GM12878 (cell line): ENCODE results near the gene PKD1L1. TPM values are rescaled to one million over a fixed set of nuclear protein-coding genes. Genes with fewer than 3 reads are reported as not detected.
A peak's percentile ranks its signal among the peaks of the same experiment; 100 is the strongest.

Experiments used
- ATAC-seq: fragments of 200-7000 bp; cut with Tn5 transposase; 3 replicates; pipeline ENCODE4 v1.9.1; 2020; ENCODE audit warnings: mild to moderate bottlenecking, moderate library complexity
- BruUV-seq: library from RNA; stranded (reverse); fragments of 400-500 nt; replicated peaks from 2 replicates; lab custom pipeline; 2021; lab: Mats Ljungman, UMichigan
- CTCF ChIA-PET: fragments of 300-600 bp; sonication (Branson Sonifier 250); formaldehyde crosslinking; extraction: SDS; loops from one replicate; lab custom pipeline; 2021; ENCODE audit warnings: inconsistent platforms; lab: Yijun Ruan, JAX
- POLR2A ChIA-PET: fragments of 350-600 bp; formaldehyde crosslinking; extraction: SDS; loops from one replicate; lab custom pipeline; 2021; ENCODE audit warnings: inconsistent platforms; lab: Charles Lee
- RAD21 ChIA-PET: fragments of 300-600 bp; sonication (Branson Sonifier 250); formaldehyde crosslinking; loops from one replicate; lab custom pipeline; 2023; ENCODE audit warnings: antibody characterized with exemption; ENCODE audit not compliant: unreplicated experiment; lab: Charles Lee
- SMC1A ChIA-PET: fragments of 300-600 bp; sonication (Branson Sonifier 250); formaldehyde crosslinking; loops from one replicate; lab custom pipeline; 2023; ENCODE audit not compliant: unreplicated experiment, uncharacterized antibody; lab: Charles Lee
- DNase-seq: peaks from one replicate; pipeline ENCODE4 v3.0.0-alpha.2; 2011; ENCODE audit warnings: low read depth, low spot score
- FAIRE-seq: peaks from 3 replicates; lab custom pipeline; 2011; peaks lifted over from hg19 to GRCh38; lab: Jason Lieb, UNC
- H2AFZ ChIP-seq: 2 replicates; pipeline ENCODE4 v1.6.0; 2011; ENCODE audit warnings: low read depth, low read length, control low read depth; ENCODE audit not compliant: control insufficient read depth
- H3K27ac ChIP-seq: 2 replicates; pipeline ENCODE4 v1.5.1; 2011; ENCODE audit warnings: control low read depth; ENCODE audit not compliant: control insufficient read depth, insufficient read depth
- H3K27me3 ChIP-seq, 2 experiments: replicated peaks in 1 of 2; 2 replicates each; pipeline versions ENCODE4 v1.6.0 to v1.6.1; 2011; ENCODE audit warnings: low read length in 1 of 2; ENCODE audit not compliant: control insufficient read depth in 2 of 2, insufficient read depth in 2 of 2
- H3K36me3 ChIP-seq, 2 experiments: 2 replicates each; pipeline ENCODE4 v1.5.1; 2011; ENCODE audit warnings: low read length in 1 of 2; ENCODE audit not compliant: control insufficient read depth in 2 of 2, insufficient read depth in 2 of 2
- H3K4me1 ChIP-seq: 2 replicates; pipeline ENCODE4 v1.6.1; 2011; ENCODE audit warnings: mild to moderate bottlenecking, low read length, moderate library complexity, mixed read lengths; ENCODE audit not compliant: control insufficient read depth, insufficient read depth
- H3K4me2 ChIP-seq: 2 replicates; pipeline ENCODE4 v1.6.0; 2011; ENCODE audit warnings: control low read depth; ENCODE audit not compliant: control insufficient read depth, insufficient read depth
- H3K4me3 ChIP-seq: fragments of 200-600 bp; sonication (generic); 2 replicates; pipeline ENCODE4 v1.5.1; 2016
- H3K79me2 ChIP-seq: 2 replicates; pipeline ENCODE4 v1.6.0; 2011; ENCODE audit warnings: low read length; ENCODE audit not compliant: control insufficient read depth, insufficient read depth
- H3K9ac ChIP-seq: 2 replicates; pipeline ENCODE4 v1.8.0; 2011; ENCODE audit warnings: low read length, control low read depth, mixed read lengths; ENCODE audit not compliant: control insufficient read depth, insufficient read depth
- H3K9me3 ChIP-seq: replicated peaks from 3 replicates; pipeline ENCODE4 v1.5.1; 2011; ENCODE audit warnings: mild to moderate bottlenecking, low read length; ENCODE audit not compliant: control insufficient read depth, insufficient read depth
- H4K20me1 ChIP-seq: 2 replicates; pipeline ENCODE4 v1.6.0; 2011; ENCODE audit not compliant: control insufficient read depth, insufficient read depth
- BCL3 ChIP-seq: IDR thresholded peaks from 2 replicates; pipeline ENCODE4 v1.6.1; 2011; ENCODE audit warnings: borderline replicate concordance, low read depth, mild to moderate bottlenecking, moderate library complexity, low read length; ENCODE audit not compliant: insufficient read depth, poor library complexity, severe bottlenecking
- BHLHE40 ChIP-seq, 2 experiments: fragments of 450-650 bp in 1 of 2; IDR thresholded peaks; 2 replicates each; pipeline ENCODE4 v1.6.1; 2011 to 2017; ENCODE audit warnings: low read depth in 2 of 2, borderline replicate concordance in 1 of 2, improper control_type of control experiment in 1 of 2, low read length in 1 of 2, mild to moderate bottlenecking in 1 of 2
- BMI1 ChIP-seq: fragments of 450-650 bp; IDR thresholded peaks from 2 replicates; pipeline ENCODE4 v1.6.1; 2016; ENCODE audit warnings: mild to moderate bottlenecking, moderate library complexity, borderline replicate concordance
- CBFB ChIP-seq: IDR thresholded peaks from 2 replicates; pipeline ENCODE4 v1.6.1; 2016; ENCODE audit warnings: antibody characterized with exemption, low read depth
- CHD4 ChIP-seq: fragments of 200-600 bp; sonication (generic); IDR thresholded peaks from 2 replicates; pipeline ENCODE4 v1.6.1; 2016; ENCODE audit warnings: mild to moderate bottlenecking
- CTCF ChIP-seq, 3 experiments: IDR thresholded peaks in 2 of 3; conservative IDR thresholded peaks in 1 of 3; 2 replicates each; pipeline ENCODE4 v1.5.1; 2011; ENCODE audit warnings: low read depth in 3 of 3, low read length in 3 of 3, mild to moderate bottlenecking in 3 of 3, control low read depth in 2 of 3, moderate library complexity in 2 of 3, inconsistent platforms in 1 of 3, mixed read lengths in 1 of 3; ENCODE audit not compliant: control insufficient read depth in 2 of 3, insufficient read depth in 1 of 3; ENCODE audit errors: extremely low read depth in 1 of 3
- E2F4 ChIP-seq: IDR thresholded peaks from 2 replicates; pipeline ENCODE4 v1.6.1; 2012; ENCODE audit warnings: low read depth, low read length, improper control_type of control experiment
- FOXM1 ChIP-seq: IDR thresholded peaks from 2 replicates; pipeline ENCODE4 v1.6.1; 2012; ENCODE audit warnings: low read depth, mild to moderate bottlenecking, inconsistent platforms, low read length, moderate library complexity
- HDAC2 ChIP-seq: fragments of 200-600 bp; sonication (generic); IDR thresholded peaks from 2 replicates; pipeline ENCODE4 v1.6.1; 2017
- IKZF2 ChIP-seq, 2 experiments: fragments of 450-650 bp; IDR thresholded peaks; 2 replicates each; pipeline ENCODE4 v1.6.1; 2017; ENCODE audit warnings: mild to moderate bottlenecking in 2 of 2, moderate library complexity in 2 of 2
- JUND ChIP-seq: IDR thresholded peaks from 2 replicates; pipeline ENCODE4 v1.6.1; 2012; ENCODE audit warnings: low read depth, mild to moderate bottlenecking, low read length, improper control_type of control experiment, moderate library complexity
- NFYA ChIP-seq: IDR thresholded peaks from 2 replicates; pipeline ENCODE4 v1.6.1; 2011; ENCODE audit warnings: low read depth, mild to moderate bottlenecking, low read length, improper control_type of control experiment, borderline replicate concordance
- NR2C2 ChIP-seq: IDR thresholded peaks from 2 replicates; pipeline ENCODE4 v1.6.1; 2011; ENCODE audit warnings: borderline replicate concordance, low read depth; ENCODE audit not compliant: control insufficient read depth, insufficient read length
- PAX5 ChIP-seq: IDR thresholded peaks from 2 replicates; pipeline ENCODE4 v1.6.1; 2011; ENCODE audit warnings: low read depth, low read length, borderline replicate concordance
- RAD21 ChIP-seq: IDR thresholded peaks from 2 replicates; pipeline ENCODE4 v1.6.1; 2011; ENCODE audit warnings: mild to moderate bottlenecking, low read depth, low read length, moderate library complexity; ENCODE audit not compliant: insufficient read depth
- SP1 ChIP-seq: IDR thresholded peaks from one replicate; pipeline ENCODE4 v1.6.1; 2011; ENCODE audit warnings: low read depth, low read length
- TARDBP ChIP-seq: IDR thresholded peaks from 2 replicates; pipeline ENCODE4 v1.6.1; 2016; ENCODE audit warnings: borderline replicate concordance
- TBL1XR1 ChIP-seq: IDR thresholded peaks from 2 replicates; pipeline ENCODE4 v1.6.1; 2012; ENCODE audit warnings: low read depth, low read length, improper control_type of control experiment
- ZNF217 ChIP-seq: fragments of 450-650 bp; IDR thresholded peaks from 2 replicates; pipeline ENCODE4 v1.6.1; 2017; ENCODE audit warnings: antibody characterized with exemption, mild to moderate bottlenecking
- ZSCAN29 ChIP-seq: fragments of 450-650 bp; IDR thresholded peaks from 2 replicates; pipeline ENCODE4 v1.6.1; 2017; ENCODE audit warnings: mild to moderate bottlenecking, moderate library complexity
- ZZZ3 ChIP-seq: IDR thresholded peaks from 2 replicates; pipeline ENCODE4 v1.6.1; 2011; ENCODE audit warnings: low read depth; ENCODE audit not compliant: control insufficient read depth, insufficient read length
- WGBS: methylation state at CpG from one replicate; pipeline ENCODE4 v1.1.6; 2016; ENCODE audit warnings: low lambda C conversion rate; ENCODE audit not compliant: insufficient replicate concordance, insufficient coverage; ENCODE audit errors: missing lambda C conversion rate; 5-methylcytosine and 5-hydroxymethylcytosine counted together
- in situ Hi-C: fragments of 300-500 bp; cut with MboI; formaldehyde crosslinking; loops from 9 replicates; pipeline ENCODE4 v1.14.3; 2018; ENCODE audit warnings: mixed read lengths
- intact Hi-C: fragments of 100-400 bp; cut with micrococcal nuclease; formaldehyde crosslinking; loops from one replicate; pipeline ENCODE4 v1.14.2; 2022; ENCODE audit not compliant: unreplicated experiment
- polyA plus RNA-seq, 11 experiments: library from polyadenylated mRNA; depleted of rRNA in 4 of 11; unstranded in 6 of 11; stranded (reverse) in 5 of 11; fragments of >200 nt; fragmentation: Nextera tagmentation in 4 of 11; fragmentation: Illumina TruSeq in 1 of 11; extraction: Ambion mirVana in 4 of 11; extraction: Trizol in 1 of 11; gene quantifications; 1 replicate in 1 of 11; 2 replicates in 10 of 11; pipeline versions ENCODE4 v1.2.1 to v1.2.3, GENCODE V29; 2011 to 2016; ENCODE audit warnings: inconsistent platforms in 2 of 11, missing spikeins in 2 of 11, low read depth in 1 of 11
- total RNA-seq, 4 experiments: library from RNA; depleted of rRNA in 3 of 4; stranded (reverse); fragments of >200 nt in 3 of 4; fragmentation: Illumina TruSeq in 1 of 4; extraction: Trizol in 1 of 4; gene quantifications; 2 replicates each; pipeline versions ENCODE4 v1.2.1 to v1.2.3, GENCODE V29; 2013 to 2021

Gene PKD1L1
- total and polyA plus RNA-seq, 10 of the 15 experiments (the other 5 are each of a cell fraction or from before 2014, with no cell fraction given): under 0.01 to 0.05 (median 0.02) TPM; not detected in 3

GRCh38 chr7:47792521-47793121 is 155.6 kb downstream of the PKD1L1 start (continued):
- TF ChIP-seq CTCF (IDR thresholded peaks at IDR 0.05 in 2 of 3, conservative IDR thresholded peaks at IDR 0.05 in 1 of 3; ENCODE audit: control insufficient read depth in 2 of 3, extremely low read depth in 1 of 3, insufficient read depth in 1 of 3, low read depth in 3 of 3, low read length in 3 of 3): 0 out of 6 replicates have a peak, but pooled peaks of 1 of the 3 experiments have one; percentile 18
- no peak for TF ChIP-seq SP1
- TF ChIP-seq ZNF217: no peak
- TF ChIP-seq ZZZ3: no peak
- no peak for TF ChIP-seq CBFB
- TF ChIP-seq E2F4: no peak
- TF ChIP-seq IKZF2 (IDR thresholded peaks at IDR 0.05): no peak
- TF ChIP-seq ZSCAN29: no peak
- 0 out of 2 replicates have a peak, but pooled peaks have one; percentile 29 for TF ChIP-seq RAD21

GRCh38 chr7:47791682-47792081 is 156.6 kb downstream of the PKD1L1 start:
- Histone ChIP-seq H2AFZ (no peak overlapping the region), H4K20me1 (no peaks in the 10 kb centered on the region), H3K27me3 (no peaks in the 10 kb centered on the region; a peak in 1 of 4 replicates), H3K4me1 (no peaks in the 10 kb centered on the region), H3K9me3 (no peaks in the 10 kb centered on the region), H3K4me2 (no peak overlapping the region), H3K27ac (no peak overlapping the region), H3K36me3 (no peaks in the 10 kb centered on the region), H3K4me3 (no peak overlapping the region), H3K9ac (no peak overlapping the region), H3K79me2 (no peaks in the 10 kb centered on the region)
- FAIRE-seq (no peak), ATAC-seq (no peak), DNase-seq (no peak)
- ChIA-PET CTCF (no interaction called here), SMC1A (interaction anchor here (0.6 kb wide), 1 partner anchor 274 kb away, joined by 3 read pairs; no protein-coding TSS in a partner anchor), POLR2A (no interaction called here), RAD21 (no interaction called here)
- intact Hi-C loops (no loop called here), in situ Hi-C loops (no loop called here)
- BruUV-seq: no TSS peak
- 1% methylated on average over 4 of the region's 4 CpGs for WGBS
- TF ChIP-seq BHLHE40 (IDR thresholded peaks at IDR 0.05; ENCODE audit: borderline replicate concordance in 1 of 2, low read depth in 2 of 2, low read length in 1 of 2) (no peak), JUND (no peak), TARDBP (no peak), BMI1 (no peak), FOXM1 (no peak), CHD4 (no peak), NR2C2 (no peak), HDAC2 (no peak), TBL1XR1 (no peak), BCL3 (no peak), PAX5 (no peak), NFYA (no peak)
